SU-DHL-6 (cell line): Measurements from ENCODE around the gene MXD1.

Experiments
- H2AFZ ChIP-seq: fragments of 200-600 bp; sonication (generic); 2 replicates; pipeline ENCODE4 v1.6.1; 2014; ENCODE audit warnings: low read depth, mild to moderate bottlenecking, moderate library complexity, mixed read lengths, antibody characterized with exemption, low read length; ENCODE audit not compliant: severe bottlenecking
- H3F3A ChIP-seq: fragments of 200-600 bp; shearing (Covaris generic); 2 replicates; pipeline ENCODE4 v1.6.0; 2016; ENCODE audit warnings: antibody characterized with exemption, mild to moderate bottlenecking; ENCODE audit not compliant: insufficient read depth
- H3K27ac ChIP-seq: fragments of 200-600 bp; sonication (generic); 2 replicates; pipeline ENCODE4 v1.5.1; 2016; ENCODE audit warnings: low read depth, mild to moderate bottlenecking, low read length, moderate library complexity, mixed read lengths
- H3K27me3 ChIP-seq: fragments of 200-600 bp; sonication (generic), shearing (Covaris generic); 2 replicates; pipeline ENCODE4 v1.6.0; 2014; ENCODE audit warnings: mild to moderate bottlenecking, low read length
- H3K36me3 ChIP-seq: fragments of 200-600 bp; sonication (generic); 2 replicates; pipeline ENCODE4 v1.6.1; 2014; ENCODE audit warnings: mild to moderate bottlenecking, low read length, mixed read lengths
- H3K4me2 ChIP-seq: fragments of 300-600, 200-600 bp; shearing (Covaris generic), sonication (generic); 2 replicates; pipeline ENCODE4 v1.6.0; 2014; ENCODE audit warnings: low read length, low read depth, mild to moderate bottlenecking; ENCODE audit not compliant: poor library complexity, severe bottlenecking
- H3K4me3 ChIP-seq: fragments of 200-600 bp; sonication (generic); 2 replicates; pipeline ENCODE4 v1.5.1; 2014; ENCODE audit warnings: antibody characterized with exemption, low read length, mild to moderate bottlenecking, mixed read lengths; ENCODE audit not compliant: insufficient read depth, poor library complexity, severe bottlenecking
- H3K79me2 ChIP-seq: fragments of 200-600 bp; sonication (generic); 2 replicates; pipeline ENCODE4 v1.6.1; 2014; ENCODE audit warnings: mild to moderate bottlenecking, low read length, moderate library complexity; ENCODE audit not compliant: insufficient read depth
- H3K9ac ChIP-seq: fragments of 200-600 bp; sonication (generic); 2 replicates; pipeline ENCODE4 v1.7.0; 2014; ENCODE audit warnings: mild to moderate bottlenecking, low read length
- H3K9me2 ChIP-seq: fragments of 200-600 bp; sonication (generic); replicated peaks from 2 replicates; pipeline ENCODE4 v1.6.1; 2014; ENCODE audit warnings: low read length; ENCODE audit not compliant: insufficient read depth
- H3K9me3 ChIP-seq: fragments of 200-600 bp; sonication (generic); 2 replicates; pipeline ENCODE4 v1.6.1; 2014; ENCODE audit warnings: low read length, mixed read lengths; ENCODE audit not compliant: insufficient read depth
- H4K20me1 ChIP-seq: fragments of 200-600 bp; sonication (generic); 2 replicates; pipeline ENCODE4 v1.6.1; 2014; ENCODE audit warnings: low read depth, mild to moderate bottlenecking, antibody characterized with exemption, low read length, moderate library complexity, mixed read lengths
- CTCF ChIP-seq: fragments of 200-600 bp; sonication (generic); IDR thresholded peaks from one replicate; pipeline ENCODE4 v1.5.1; 2017; ENCODE audit warnings: antibody characterized with exemption, mild to moderate bottlenecking, low read length, moderate library complexity; ENCODE audit not compliant: insufficient read depth, poor library complexity, severe bottlenecking
- EZH2phosphoT487 ChIP-seq: fragments of 200-600 bp; sonication (generic), shearing (Covaris generic); conservative IDR thresholded peaks from 2 replicates; pipeline ENCODE4 v1.6.1; 2018; ENCODE audit warnings: mild to moderate bottlenecking, antibody characterized with exemption, low read length, moderate library complexity, mixed read lengths

MXD1 gene

GRCh38 chr2:69947325-69947931 lies 32.5 kb downstream of the MXD1 start:
- Histone ChIP-seq H3K9me3 (no peaks in the 10 kb centered on the region), H3K4me3 (no peak overlapping the region), H4K20me1 (no peaks in the 10 kb centered on the region), H3K79me2 (no peaks in the 10 kb centered on the region), H2AFZ (no peak overlapping the region), H3K9ac (no peak overlapping the region), H3K4me2 (no peak overlapping the region), H3K27me3 (no peaks in the 10 kb centered on the region), H3K36me3 (no peaks in the 10 kb centered on the region), H3K27ac (no peak overlapping the region), H3F3A (no peaks in the 10 kb centered on the region), H3K9me2 (no peaks in the 10 kb centered on the region)
- TF ChIP-seq CTCF: no peak
- no peak for TF ChIP-seq EZH2phosphoT487

- Histone ChIP-seq H3F3A (no peaks in the 10 kb centered on the region), H3K36me3 (no peaks in the 10 kb centered on the region), H3K9ac (no peak overlapping the region), H3K27ac (no peak overlapping the region), H3K27me3 (no peaks in the 10 kb centered on the region), H3K79me2 (no peaks in the 10 kb centered on the region), H3K9me2 (no peaks in the 10 kb centered on the region), H4K20me1 (no peaks in the 10 kb centered on the region), H3K9me3 (no peaks in the 10 kb centered on the region), H3K4me2 (no peak overlapping the region), H3K4me3 (no peak overlapping the region), H2AFZ (no peak overlapping the region)
- TF ChIP-seq EZH2phosphoT487 (no peak), CTCF (no peak)
Measured at GRCh38 chr2:69948032-69948962, 33.4 kb downstream of the MXD1 start.

- Histone ChIP-seq H3K27ac (no peak overlapping the region), H4K20me1 (no peaks in the 10 kb centered on the region), H3K4me2 (no peak overlapping the region), H3K4me3 (no peak overlapping the region), H3K36me3 (no peaks in the 10 kb centered on the region), H3K9me3 (no peaks in the 10 kb centered on the region), H3K9ac (no peak overlapping the region), H3K9me2 (no peaks in the 10 kb centered on the region), H3K79me2 (no peaks in the 10 kb centered on the region), H3F3A (no peaks in the 10 kb centered on the region), H2AFZ (no peak overlapping the region), H3K27me3 (no peaks in the 10 kb centered on the region)
- no peak for TF ChIP-seq EZH2phosphoT487
- TF ChIP-seq CTCF: no peak
Measured at GRCh38 chr2:69948963-69949645, 34.2 kb downstream of the MXD1 start.
